ENCODE results near the gene NFATC1. TPM values are rescaled to one million over a fixed set of nuclear protein-coding genes. Genes with fewer than 3 reads are reported as not detected.
A peak's percentile ranks its signal among the peaks of the same experiment; 100 is the strongest.

The NFATC1 gene
- polyA plus RNA-seq, 1 of the 3 experiments (the other 2 are of a cell fraction) = 0.02 TPM

GRCh38 chr18:79507076-79507545, 111.4 kb downstream of the NFATC1 start:
- H3K27ac ChIP-seq (ENCODE audit: low read depth in 2 of 2, low read length in 1 of 2) = no peak overlapping the region
- H3K9me3 ChIP-seq = no peaks in the 10 kb centered on the region
- H3K9ac ChIP-seq = no peak overlapping the region
- 0% methylated on average over 5 of the region's 24 CpGs for WGBS (ENCODE audit: low lambda C conversion rate)
- CTCF ChIA-PET = interaction anchor here (2.2 kb wide), 1 partner anchor 126 kb away, joined by 6 read pairs; no protein-coding TSS in a partner anchor
- H3K4me1 ChIP-seq (ENCODE audit: control insufficient read depth in 1 of 2, insufficient read depth in 2 of 2, low read depth in 1 of 2, low read length in 1 of 2) = no peaks in the 10 kb centered on the region; a peak in 1 of 4 replicates
- peaks cover 87% of the 10 kb centered on the region for H3K27me3 ChIP-seq (ENCODE audit: insufficient read depth)
- no peak overlapping the region for H3K4me3 ChIP-seq (ENCODE audit: low read depth in 2 of 2, low read length in 1 of 2)
- POLR2A ChIA-PET = no interaction called here
- no peaks in the 10 kb centered on the region for H3K36me3 ChIP-seq (replicated peaks in 1 of 2; ENCODE audit: control insufficient read depth in 1 of 2, insufficient read depth in 2 of 2, low read length in 1 of 2)
- H2AFZ ChIP-seq (ENCODE audit: low read depth) = no peak overlapping the region
- peak overlapping the region; percentile 52; the same call in 1 of the 2 replicates for H3K4me2 ChIP-seq
- no peaks in the 10 kb centered on the region for H4K20me1 ChIP-seq (ENCODE audit: insufficient read depth)
- no peaks in the 10 kb centered on the region for H3K9me2 ChIP-seq
- peak; percentile 29 for DNase-seq
- H3K79me2 ChIP-seq (ENCODE audit: insufficient read depth) = no peaks in the 10 kb centered on the region
- no peak for TF ChIP-seq RFX5 (IDR thresholded peaks at IDR 0.05; ENCODE audit: low read length)
- TF ChIP-seq POLR2AphosphoS5 (IDR thresholded peaks at IDR 0.05; ENCODE audit: low read depth, low read length) = no peak
- TF ChIP-seq, protein P1, sequence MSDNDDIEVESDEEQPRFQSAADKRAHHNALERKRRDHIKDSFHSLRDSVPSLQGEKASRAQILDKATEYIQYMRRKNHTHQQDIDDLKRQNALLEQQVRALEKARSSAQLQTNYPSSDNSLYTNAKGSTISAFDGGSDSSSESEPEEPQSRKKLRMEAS (IDR thresholded peaks at IDR 0.05; ENCODE audit: low read depth) = no peak
- no peak for TF ChIP-seq FOXJ3 (CRISPR knock-in tag; IDR thresholded peaks at IDR 0.05)
- no peak for TF ChIP-seq RAD21 (IDR thresholded peaks at IDR 0.05; ENCODE audit: low read length)
- TF ChIP-seq, protein P2, sequence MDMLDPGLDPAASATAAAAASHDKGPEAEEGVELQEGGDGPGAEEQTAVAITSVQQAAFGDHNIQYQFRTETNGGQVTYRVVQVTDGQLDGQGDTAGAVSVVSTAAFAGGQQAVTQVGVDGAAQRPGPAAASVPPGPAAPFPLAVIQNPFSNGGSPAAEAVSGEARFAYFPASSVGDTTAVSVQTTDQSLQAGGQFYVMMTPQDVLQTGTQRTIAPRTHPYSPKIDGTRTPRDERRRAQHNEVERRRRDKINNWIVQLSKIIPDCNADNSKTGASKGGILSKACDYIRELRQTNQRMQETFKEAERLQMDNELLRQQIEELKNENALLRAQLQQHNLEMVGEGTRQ (IDR thresholded peaks at IDR 0.05; ENCODE audit: borderline replicate concordance, low read depth, low read length) = no peak
- TF ChIP-seq NFIC (IDR thresholded peaks at IDR 0.05; ENCODE audit: borderline replicate concordance) = no peak
- no peak for TF ChIP-seq ELF1 (IDR thresholded peaks at IDR 0.05)
- TF ChIP-seq, protein P3, sequence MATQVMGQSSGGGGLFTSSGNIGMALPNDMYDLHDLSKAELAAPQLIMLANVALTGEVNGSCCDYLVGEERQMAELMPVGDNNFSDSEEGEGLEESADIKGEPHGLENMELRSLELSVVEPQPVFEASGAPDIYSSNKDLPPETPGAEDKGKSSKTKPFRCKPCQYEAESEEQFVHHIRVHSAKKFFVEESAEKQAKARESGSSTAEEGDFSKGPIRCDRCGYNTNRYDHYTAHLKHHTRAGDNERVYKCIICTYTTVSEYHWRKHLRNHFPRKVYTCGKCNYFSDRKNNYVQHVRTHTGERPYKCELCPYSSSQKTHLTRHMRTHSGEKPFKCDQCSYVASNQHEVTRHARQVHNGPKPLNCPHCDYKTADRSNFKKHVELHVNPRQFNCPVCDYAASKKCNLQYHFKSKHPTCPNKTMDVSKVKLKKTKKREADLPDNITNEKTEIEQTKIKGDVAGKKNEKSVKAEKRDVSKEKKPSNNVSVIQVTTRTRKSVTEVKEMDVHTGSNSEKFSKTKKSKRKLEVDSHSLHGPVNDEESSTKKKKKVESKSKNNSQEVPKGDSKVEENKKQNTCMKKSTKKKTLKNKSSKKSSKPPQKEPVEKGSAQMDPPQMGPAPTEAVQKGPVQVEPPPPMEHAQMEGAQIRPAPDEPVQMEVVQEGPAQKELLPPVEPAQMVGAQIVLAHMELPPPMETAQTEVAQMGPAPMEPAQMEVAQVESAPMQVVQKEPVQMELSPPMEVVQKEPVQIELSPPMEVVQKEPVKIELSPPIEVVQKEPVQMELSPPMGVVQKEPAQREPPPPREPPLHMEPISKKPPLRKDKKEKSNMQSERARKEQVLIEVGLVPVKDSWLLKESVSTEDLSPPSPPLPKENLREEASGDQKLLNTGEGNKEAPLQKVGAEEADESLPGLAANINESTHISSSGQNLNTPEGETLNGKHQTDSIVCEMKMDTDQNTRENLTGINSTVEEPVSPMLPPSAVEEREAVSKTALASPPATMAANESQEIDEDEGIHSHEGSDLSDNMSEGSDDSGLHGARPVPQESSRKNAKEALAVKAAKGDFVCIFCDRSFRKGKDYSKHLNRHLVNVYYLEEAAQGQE (IDR thresholded peaks at IDR 0.05; ENCODE audit: low read depth, low read length) = no peak
- TF ChIP-seq, protein P4, sequence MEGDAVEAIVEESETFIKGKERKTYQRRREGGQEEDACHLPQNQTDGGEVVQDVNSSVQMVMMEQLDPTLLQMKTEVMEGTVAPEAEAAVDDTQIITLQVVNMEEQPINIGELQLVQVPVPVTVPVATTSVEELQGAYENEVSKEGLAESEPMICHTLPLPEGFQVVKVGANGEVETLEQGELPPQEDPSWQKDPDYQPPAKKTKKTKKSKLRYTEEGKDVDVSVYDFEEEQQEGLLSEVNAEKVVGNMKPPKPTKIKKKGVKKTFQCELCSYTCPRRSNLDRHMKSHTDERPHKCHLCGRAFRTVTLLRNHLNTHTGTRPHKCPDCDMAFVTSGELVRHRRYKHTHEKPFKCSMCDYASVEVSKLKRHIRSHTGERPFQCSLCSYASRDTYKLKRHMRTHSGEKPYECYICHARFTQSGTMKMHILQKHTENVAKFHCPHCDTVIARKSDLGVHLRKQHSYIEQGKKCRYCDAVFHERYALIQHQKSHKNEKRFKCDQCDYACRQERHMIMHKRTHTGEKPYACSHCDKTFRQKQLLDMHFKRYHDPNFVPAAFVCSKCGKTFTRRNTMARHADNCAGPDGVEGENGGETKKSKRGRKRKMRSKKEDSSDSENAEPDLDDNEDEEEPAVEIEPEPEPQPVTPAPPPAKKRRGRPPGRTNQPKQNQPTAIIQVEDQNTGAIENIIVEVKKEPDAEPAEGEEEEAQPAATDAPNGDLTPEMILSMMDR (IDR thresholded peaks at IDR 0.05) = no peak
- no peak for TF ChIP-seq PBX3 (IDR thresholded peaks at IDR 0.05)
- TF ChIP-seq SIN3A (IDR thresholded peaks at IDR 0.05; ENCODE audit: borderline replicate concordance, low read depth, low read length) = no peak
- TF ChIP-seq MXI1 (IDR thresholded peaks at IDR 0.05; ENCODE audit: low read depth, low read length) = no peak
- no peak for TF ChIP-seq TEAD4 (IDR thresholded peaks at IDR 0.05; ENCODE audit: borderline replicate concordance, insufficient read depth)
- TF ChIP-seq NRF1 (IDR thresholded peaks at IDR 0.05; ENCODE audit: low read depth, low read length) = no peak
- no peak for TF ChIP-seq MEF2A (IDR thresholded peaks at IDR 0.05; ENCODE audit: borderline replicate concordance, low read depth)
- TF ChIP-seq CHD2 (IDR thresholded peaks at IDR 0.05; ENCODE audit: low read length, partially characterized antibody) = no peak
- H3F3A ChIP-seq (replicated peaks; ENCODE audit: insufficient read depth) = no peaks in the 10 kb centered on the region
